ENCODE measurements around the gene CEL. TPM values are rescaled to one million over a fixed set of nuclear protein-coding genes. Genes with fewer than 3 reads are reported as not detected.

The CEL gene
- total and polyA plus RNA-seq, 10 of the 15 experiments (the other 5 are each of a cell fraction or from before 2014, with no cell fraction given): 0.05 to 4.1 (median 0.29) TPM; not detected in 2

DNA sequence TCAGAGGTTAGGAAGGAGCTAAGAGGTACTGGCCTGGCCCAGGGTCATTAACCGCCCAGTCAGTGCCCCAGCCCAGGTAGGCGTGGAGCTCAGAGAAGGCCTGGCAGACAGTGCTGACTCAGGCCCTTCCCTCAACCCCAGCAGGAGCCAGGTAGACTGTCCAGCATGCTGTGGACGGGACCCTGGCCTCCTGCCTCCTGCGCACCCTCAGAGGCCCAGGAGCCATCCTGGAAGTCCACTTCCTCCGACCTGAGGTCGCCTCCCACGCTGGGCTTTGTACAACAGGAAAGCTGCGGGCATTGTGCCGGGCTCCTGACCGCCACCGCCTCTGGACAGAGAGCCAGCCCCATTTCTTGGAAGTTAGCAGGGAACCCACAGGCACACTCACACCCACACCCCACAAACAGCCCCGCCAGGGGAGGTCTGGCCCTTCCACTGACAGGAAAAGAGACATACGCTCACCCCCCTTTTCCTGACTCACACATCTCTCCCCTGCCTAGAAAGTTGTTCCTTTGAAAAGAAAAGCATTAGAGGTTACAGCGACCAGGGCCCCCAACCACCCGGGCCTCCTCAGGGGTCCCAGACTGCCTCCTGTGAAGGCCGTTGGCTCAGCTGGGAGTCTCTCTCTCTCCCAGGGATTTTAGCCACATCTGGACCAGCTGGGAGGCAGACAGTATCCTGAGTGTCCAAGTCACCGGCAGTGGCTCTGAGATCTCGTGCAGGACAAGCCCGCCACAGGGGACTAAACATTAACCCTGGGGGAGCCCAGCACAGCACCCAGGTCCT, 51.6 kb downstream of the CEL start:
- ChIA-PET CTCF (interaction anchor here (2.6 to 22.5 kb wide), 4 partner anchors 11 to 91 kb away, joined by 9 to 401 read pairs (median 21); no protein-coding TSS in a partner anchor), POLR2A (interaction anchor here (0.7 to 7.3 kb wide), 5 partner anchors 13 to 35 kb away, joined by 3 to 66 read pairs (median 20); no protein-coding TSS in a partner anchor), RAD21 (ENCODE audit: unreplicated experiment) (interaction anchor here (4.6 to 14.4 kb wide), 2 partner anchors 20 to 33 kb away, joined by 24 to 219 read pairs; no protein-coding TSS in a partner anchor), SMC1A (ENCODE audit: uncharacterized antibody, unreplicated experiment) (interaction anchor here (0.8 to 3.9 kb wide), 7 partner anchors 10 to 96 kb away, joined by 3 to 44 read pairs (median 6); no protein-coding TSS in a partner anchor)
- no peaks in the 10 kb centered on the region for H3K27me3 ChIP-seq (replicated peaks in 1 of 2; ENCODE audit: control insufficient read depth in 2 of 2, insufficient read depth in 2 of 2, low read length in 1 of 2)
- BruUV-seq (replicated peaks): no TSS peak
- no peak overlapping the region for H3K4me3 ChIP-seq
- no peaks in the 10 kb centered on the region for H3K9me3 ChIP-seq (replicated peaks; ENCODE audit: control insufficient read depth, insufficient read depth, low read length)
- DNase-seq (ENCODE audit: low read depth, low spot score) (no peak), FAIRE-seq (no peak), ATAC-seq (no peak)
- peak overlapping the region; percentile 72 for H3K27ac ChIP-seq (ENCODE audit: control insufficient read depth, insufficient read depth)
- no peak overlapping the region for H2AFZ ChIP-seq (ENCODE audit: control insufficient read depth, low read depth, low read length)
- H3K4me1 ChIP-seq (ENCODE audit: control insufficient read depth, insufficient read depth, low read length): peaks cover 51% of the 10 kb centered on the region
- 86% methylated on average over 19 of the region's 19 CpGs for WGBS (ENCODE audit: insufficient coverage, insufficient replicate concordance, low lambda C conversion rate, missing lambda C conversion rate)
- no peak overlapping the region; the same call in 1 of the 2 replicates for H3K4me2 ChIP-seq (ENCODE audit: control insufficient read depth, insufficient read depth)
- in situ Hi-C loops (cut with MboI): no loop called here
- peak overlapping the region; percentile 52; the same call in 1 of the 2 replicates for H3K9ac ChIP-seq (ENCODE audit: control insufficient read depth, insufficient read depth, low read length)
- H3K36me3 ChIP-seq (ENCODE audit: control insufficient read depth in 2 of 2, insufficient read depth in 2 of 2, low read length in 1 of 2): peaks cover 12 to 14% of the 10 kb centered on the region in 2 experiments; a peak in 3 of 4 replicates
- H4K20me1 ChIP-seq (ENCODE audit: control insufficient read depth, insufficient read depth): no peaks in the 10 kb centered on the region
- intact Hi-C loops (cut with micrococcal nuclease; ENCODE audit: unreplicated experiment): no loop called here
- H3K79me2 ChIP-seq (ENCODE audit: control insufficient read depth, insufficient read depth, low read length): peaks cover 55% of the 10 kb centered on the region
- TF ChIP-seq NFYB (IDR thresholded peaks at IDR 0.05; ENCODE audit: insufficient read depth, low read depth, low read length) (no peak), ZBED1 (IDR thresholded peaks at IDR 0.05; ENCODE audit: borderline replicate concordance) (no peak)
